Endometrial microvascular endothelial cells (primary cell): ENCODE data around the gene WWTR1. TPM values are rescaled to one million over a fixed set of nuclear protein-coding genes. Genes with fewer than 3 reads are reported as not detected.

Experiments used
- in situ Hi-C: cut with HindIII; loops from 2 replicates; pipeline ENCODE4 v1.10.0; 2017; ENCODE audit warnings: low sequenced_read_pairs, low pct_unique_long_range_greater_than_20kb; ENCODE audit errors: inconsistent ontology term
- total RNA-seq: library from RNA; depleted of rRNA; stranded (reverse); fragments of >200 nt; gene quantifications from one replicate; pipeline ENCODE4 v1.2.3, GENCODE V29; 2015; ENCODE audit errors: inconsistent ontology term

Gene WWTR1
- total RNA-seq, 1 donor from 2014 or later: 77.3 TPM

DNA sequence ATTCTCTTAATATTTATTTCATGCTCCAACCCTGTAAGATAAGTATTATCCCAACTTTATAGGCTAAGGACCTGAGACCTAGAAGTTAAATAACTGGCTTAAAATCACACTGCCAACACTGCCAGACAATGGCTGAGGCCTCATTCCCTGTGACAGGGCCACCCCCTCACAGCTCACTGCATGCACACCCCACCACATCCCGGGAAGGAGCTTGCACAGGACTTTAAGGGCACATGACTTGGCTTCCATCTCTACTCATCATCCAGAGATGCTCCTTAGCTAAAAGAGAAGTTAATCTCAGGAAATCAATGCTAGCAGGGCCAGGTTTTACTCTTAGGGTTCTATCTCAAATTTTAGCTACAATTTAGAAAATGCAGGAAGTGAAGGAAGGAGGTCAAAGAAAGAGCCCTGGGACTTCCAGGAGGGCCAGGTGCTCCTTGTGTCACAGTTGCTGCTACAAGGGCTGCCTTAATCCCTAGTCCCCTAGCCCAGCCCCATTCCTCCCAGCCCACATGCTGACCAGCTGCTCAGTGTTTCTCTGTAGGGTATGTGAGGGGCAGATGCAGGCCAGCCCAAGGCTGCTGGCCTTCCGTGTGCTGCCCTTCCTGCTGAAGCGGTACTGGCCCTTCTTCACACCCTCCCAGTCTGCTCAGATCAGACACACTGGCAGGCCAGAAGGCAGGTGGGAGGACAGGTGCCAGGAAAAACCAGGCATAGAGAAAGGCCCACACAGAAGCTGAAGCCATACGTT lies 53.5 kb downstream of the WWTR1 start:
- in situ Hi-C loops: no loop called here

DNA sequence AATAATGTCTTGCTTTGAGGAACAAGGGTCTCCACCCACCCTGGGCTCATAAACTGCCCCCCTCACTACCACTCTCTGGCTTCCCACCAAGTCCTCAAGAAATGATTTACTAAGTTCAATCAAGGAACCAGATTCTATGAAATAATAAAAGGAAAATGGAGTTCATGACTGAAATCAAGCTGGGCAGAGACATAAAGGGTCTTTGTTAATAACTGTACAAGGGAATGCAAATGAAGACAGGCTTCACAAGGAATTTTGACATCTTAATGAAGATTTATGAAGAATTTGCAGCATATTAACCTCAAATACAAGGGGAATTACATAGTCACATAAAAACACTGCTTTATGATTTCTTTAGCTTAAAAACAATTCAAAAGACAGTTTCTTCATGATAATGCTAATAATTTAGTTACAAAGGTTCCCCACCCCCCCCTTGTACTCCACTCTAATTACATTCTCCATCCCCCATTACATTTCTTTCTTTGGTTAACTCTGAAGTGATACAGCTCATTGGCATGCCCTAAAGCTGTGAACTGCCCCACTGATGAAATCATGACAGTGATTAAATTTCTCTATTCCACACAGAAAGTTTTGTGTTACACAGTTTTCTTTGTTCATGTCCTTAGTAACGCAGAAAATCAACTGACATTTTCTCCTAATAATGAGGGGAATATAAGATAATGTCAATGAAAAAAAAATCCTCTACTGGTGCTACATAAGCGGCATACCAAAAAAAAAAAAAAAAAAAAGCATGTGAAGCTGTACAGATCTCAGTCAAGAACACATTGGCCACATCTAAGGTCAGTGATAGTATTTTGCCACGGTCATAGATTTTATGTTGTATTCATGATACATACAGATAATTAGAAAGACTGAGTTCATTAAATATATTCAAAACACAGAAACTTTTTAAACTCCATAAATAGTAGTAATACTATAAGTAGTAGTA lies 54.4 kb downstream of the WWTR1 start:
- in situ Hi-C loops: no loop called here

DNA sequence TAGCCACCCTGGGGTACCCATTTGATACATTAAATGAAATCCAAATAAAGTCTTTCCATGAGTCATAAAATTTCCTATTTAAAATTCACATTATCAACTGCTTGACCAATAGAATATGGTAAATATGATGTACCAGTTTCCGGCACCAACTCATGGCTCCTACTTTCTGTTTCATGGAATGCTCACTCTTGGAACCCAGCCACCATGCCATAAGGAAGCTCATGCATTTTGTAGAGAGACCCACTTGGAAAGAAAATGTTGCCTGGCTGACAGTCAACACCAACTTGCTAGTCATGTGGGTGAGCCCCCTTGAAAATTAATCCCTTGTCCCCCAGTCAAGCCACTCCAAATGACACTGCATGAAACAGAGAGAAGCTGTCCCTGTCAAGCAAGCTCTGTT lies 57.2 kb downstream of the WWTR1 start:
- in situ Hi-C loops: no loop called here

DNA sequence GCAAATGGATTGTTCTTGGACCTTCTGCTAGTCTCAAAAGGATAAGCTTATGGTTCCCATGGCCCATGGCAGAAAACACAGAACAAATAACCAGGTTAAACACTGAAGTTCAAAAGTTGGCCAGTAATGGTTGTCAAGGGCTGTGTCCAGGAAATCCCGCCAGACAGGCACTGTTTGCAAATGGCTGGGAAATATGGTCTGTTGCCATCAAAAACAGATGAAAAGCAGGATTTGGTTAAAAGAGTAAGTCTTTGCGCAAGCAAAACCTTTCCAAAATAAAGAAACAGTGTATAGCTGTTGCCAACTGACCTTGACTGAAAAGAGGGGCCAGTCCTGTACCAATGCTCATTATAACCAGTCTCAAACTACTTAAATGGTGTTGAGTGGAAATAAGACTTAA lies 58.6 kb downstream of the WWTR1 start:
- in situ Hi-C loops: no loop called here

DNA sequence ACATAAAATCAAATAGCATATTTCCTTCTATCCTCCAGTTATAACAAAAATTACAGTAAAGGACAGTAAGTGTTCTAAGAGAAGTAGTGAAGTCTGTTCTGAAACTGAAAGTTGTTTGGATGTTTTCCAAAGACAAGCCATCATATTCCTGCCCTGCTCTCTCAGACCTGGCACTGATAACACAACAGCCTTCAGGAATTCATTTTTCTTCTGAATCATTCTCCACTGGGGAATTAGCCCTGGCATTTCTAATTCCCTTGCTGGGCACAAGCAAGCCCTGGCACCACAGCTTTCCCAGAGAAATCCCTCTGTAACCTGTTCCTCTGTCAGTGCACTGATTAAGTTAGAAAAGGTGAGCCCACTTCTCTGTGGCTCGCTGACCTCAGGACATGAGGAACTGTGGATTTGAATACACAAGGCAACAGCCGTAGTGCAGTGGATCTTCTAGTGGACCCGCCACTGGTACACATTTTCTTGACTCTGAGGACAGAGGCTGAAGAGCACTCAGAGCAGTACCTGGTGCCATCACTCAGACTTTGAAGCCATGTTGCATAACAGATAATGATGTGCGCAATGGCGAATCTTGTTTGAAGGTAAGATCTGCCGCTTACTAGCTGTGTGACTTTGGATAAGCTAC lies 61.6 kb downstream of the WWTR1 start:
- in situ Hi-C loops: no loop called here

DNA sequence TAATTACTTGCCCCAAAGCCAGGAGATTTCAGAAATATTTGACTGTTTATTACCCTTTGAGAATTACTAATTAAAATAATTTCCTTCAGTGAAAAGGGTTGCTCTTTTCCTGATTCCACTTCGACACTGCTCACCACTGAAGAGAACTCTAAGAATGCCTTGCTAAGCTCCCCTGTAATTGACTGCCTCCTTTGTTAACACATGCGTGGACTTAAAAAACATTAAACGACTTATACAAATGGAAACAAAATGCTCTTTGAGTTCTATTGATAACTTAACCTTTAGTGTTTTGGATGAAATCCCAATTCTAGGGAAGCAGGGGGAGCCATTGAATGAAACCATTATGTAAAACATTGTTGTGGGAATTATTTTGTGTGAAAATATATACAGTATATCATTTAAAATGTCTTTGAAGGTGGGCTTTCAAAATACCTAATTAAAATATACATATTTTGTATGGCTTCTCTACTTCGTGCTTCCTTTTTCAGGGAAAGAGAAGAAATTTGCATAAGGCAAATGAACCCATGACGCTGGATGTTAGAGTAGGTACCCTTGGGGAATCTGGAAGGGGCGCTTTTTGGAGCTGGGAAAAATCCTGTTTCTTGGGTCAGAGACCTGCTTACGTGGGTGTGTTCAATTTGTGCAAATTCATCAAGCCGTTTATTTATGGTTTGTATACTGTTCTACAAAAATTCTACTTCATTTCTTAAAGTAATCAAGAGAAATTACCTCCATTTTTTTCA lies 64.2 kb downstream of the WWTR1 start:
- in situ Hi-C loops: no loop called here

DNA sequence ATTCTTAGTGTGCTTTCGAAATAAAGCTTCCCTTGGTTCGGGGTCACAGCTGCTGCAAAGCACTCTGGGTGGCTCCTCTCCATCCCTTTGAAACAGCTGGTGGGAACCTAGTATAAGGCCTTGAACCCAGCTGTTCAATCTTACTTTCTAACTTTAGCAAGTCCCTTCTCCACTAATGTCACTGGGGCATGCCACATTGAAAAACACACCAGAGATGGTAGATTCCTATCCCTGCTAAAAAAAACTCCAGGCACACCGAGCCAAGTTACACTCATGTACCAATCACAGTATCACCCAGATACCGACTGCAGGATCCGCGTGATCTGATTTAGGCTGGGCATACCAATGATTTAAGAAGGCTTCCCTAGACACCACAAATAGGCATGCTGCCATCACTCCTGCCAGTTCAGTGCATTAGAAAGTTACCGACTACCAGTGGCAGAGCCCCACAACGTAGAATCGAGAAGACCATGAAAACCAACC lies 65.0 kb downstream of the WWTR1 start:
- in situ Hi-C loops: no loop called here

DNA sequence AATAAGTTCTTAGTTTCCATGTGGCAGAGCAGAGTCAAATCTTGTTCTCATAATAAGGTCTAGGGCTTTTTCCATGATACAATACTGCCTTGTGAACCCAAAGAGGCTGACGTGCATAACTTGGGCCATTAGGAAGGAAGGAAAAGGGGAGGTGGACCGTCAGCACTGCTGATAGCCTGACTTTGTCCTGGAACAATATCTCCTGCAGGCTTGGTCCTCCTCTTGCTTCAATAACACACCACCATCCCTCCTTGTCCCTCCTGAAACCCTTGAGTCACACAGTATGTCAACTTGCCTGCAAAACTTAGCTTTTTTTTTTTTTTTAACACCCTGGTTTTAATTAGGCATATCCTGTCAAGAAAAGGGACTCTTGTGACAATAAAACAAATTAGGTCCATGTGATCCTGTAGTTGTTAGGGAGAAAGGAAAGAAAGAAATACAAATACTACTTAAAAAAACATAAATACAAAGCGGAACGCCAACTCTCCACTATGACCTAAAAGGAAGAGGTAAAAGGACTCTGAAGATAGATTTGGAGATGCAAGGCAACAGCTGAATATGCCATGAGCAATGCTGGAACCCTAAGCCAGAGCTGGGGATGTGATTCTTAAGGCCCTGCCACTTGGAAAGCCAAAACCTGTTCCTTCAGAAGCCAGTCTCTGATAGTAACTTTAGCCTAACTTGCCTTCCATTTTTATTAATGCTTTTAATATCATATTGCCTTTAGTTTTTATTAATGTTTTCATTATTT lies 67.0 kb downstream of the WWTR1 start:
- in situ Hi-C loops: no loop called here

DNA sequence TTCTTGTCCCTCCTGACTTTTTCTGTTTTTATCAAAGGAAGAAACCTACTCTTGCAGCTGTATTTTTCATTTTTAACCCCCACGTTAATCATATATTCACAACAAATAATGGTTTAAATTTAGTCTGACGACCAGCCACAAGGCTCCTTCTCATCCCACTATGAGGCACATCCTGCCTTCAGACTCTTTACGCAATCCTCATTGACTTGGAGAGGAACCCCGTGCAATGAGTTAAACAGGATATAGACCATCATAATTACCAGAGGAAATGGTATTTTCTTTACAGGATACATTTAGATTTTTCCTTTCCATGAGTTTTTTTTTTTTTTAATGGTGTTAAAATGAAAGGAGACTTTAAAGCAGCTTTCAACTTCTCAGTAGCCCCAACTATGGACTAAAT lies 68.5 kb downstream of the WWTR1 start:
- in situ Hi-C loops: no loop called here

DNA sequence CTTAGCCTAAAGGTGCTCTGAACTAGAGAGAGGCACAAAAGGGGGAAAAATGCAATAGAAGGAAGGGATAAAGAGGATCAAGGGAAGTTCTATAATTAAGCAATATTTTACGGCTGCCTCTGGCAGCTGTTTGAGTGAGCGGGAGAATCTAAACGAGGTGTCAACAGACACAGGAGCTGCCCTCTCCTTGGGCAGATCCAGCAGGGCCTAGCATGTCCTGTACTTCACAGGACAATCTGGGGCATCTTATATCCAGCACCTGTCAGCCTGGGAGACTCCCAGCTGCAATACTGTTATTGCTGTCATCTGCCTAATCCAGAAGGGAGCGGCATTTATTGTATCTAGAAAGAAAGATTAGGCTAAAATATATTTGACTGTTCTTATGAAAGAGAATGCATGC lies 68.9 kb downstream of the WWTR1 start:
- in situ Hi-C loops: no loop called here

DNA sequence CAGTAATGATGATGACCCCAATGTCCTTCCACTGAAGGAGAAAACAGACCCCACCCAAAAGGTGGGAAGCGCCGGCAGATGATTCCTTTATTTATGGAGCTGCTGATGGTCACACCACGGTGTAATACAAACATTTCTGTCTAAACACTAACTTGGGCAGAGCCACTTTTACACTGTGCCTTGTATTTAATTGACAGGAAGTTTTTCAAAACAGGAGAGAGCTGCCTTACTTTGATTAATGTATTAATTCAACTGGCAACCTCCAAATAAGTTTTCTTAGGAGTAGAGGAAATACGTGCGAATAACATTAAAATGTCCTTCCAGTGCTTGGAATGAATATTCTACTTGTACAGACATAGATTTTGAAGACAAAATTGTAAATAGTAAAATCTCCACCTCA lies 70.4 kb downstream of the WWTR1 start:
- in situ Hi-C loops: no loop called here

DNA sequence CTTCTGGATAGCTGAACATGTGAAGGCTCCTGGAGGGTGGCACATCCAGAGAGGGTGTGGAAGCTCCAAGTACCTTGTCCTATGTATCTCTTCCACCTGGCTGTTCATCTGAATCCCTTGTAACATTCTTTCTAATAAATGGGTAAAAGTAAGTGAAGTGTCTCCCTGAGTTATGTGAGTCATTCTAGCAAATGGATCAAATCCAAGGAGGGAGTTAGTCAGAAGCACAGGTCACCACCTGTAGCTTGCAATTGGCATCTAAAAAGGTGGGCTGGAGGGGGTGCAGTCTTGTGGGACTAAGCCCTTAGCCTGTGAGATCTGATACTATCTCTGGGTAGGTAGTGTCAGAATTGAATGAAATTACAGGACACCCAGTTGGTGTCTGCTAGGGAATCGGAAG lies 71.0 kb downstream of the WWTR1 start:
- in situ Hi-C loops: no loop called here

DNA sequence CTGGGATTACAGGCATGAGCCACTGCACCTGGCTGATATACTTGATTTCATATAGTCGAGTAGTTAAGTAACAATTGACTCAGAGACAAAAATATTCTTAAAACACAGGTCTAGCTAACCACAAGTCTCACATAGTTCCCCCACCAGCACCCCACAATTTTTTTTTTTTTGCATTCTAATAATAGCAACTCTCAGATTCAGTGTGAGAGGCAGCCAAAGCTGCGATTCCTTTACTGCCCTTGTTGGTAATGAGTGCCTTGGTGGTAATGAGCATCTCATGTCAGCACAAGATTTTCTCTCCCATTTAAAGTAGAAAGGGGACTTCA lies 72.5 kb downstream of the WWTR1 start:
- in situ Hi-C loops: no loop called here

DNA sequence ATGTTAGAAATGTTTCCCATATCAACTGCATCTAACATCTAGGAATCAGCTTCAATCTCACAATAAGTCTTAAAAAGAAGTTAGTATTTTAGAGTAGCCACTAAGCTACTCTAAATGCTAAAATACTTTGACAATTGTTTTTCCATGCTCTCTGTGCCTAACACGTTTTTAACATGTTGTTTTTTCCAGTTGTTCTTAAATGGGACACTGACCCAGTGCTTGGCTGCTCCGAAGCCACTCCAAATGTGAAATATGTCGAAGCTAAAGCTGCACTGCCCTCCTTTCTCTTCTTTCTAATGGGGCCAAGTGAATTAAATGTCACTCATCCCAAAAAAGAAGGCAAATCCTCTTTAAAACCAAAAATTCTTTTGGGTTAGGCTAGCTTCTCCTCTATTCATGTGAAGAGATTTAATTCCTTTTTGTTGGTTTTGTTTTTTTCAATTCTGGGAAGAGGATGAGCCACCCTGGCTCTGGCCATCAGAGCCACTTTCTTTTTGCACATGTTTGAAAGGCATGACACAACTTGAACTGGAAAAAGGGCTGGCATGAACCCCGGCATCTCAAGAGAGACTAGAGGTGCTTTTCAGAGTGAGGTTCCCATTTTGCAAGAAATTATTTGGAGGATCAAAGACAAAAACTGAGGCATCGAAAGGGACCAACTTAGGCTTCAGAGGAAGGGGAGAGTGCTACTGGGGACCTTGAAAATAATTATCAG lies 73.7 kb downstream of the WWTR1 start:
- in situ Hi-C loops: no loop called here

DNA sequence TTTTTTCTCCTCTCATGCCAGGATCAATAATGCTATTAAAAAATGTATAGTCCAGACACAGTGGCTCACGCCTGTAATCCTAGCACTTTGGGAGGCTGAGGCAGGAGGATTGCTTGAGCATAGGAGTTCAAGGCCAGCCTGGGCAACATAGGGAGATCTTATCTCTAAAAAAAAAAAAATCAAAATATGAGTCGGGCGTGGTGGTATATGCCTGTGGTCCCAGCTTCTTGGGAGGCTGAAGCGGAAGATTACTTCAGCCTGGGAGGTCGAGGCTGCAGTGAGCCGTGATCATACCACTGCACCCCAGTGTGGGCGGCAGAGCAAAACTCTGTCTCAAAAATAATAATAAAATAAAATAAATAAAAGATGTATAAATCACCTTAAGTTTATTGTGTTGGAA lies 75.4 kb downstream of the WWTR1 start:
- in situ Hi-C loops: no loop called here

DNA sequence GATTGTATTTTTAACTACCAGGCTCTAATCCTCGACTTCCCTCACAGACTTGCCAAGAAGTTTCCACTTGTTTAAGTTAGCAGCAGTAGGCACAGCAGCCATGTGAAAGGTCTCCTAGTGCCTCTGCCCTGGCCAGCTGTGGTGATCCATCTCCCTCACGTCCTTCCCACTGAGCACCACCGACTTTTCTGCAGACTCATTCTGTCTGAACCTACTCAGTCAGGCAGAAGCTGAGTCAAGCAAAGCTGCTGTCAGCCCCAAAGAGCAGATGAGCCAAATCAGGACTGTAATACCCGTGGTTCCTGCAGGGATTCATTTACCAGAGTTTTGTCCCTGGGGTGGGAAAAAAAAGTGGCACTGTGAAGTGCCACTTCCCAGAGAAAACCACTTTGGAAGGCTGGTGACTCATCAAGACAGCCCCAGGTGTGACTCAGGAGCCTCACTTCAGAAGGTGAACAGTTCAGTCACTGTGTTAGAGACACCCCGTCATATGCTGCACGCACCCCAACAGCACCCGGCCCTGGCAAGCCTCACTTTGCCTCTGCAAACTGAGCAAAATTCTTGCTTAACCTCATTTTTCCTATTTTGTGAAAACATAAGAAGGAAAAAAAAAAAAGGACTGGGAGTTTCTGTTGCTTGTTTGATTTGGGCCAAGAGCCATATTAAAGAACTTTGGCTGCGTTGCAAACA lies 76.0 kb downstream of the WWTR1 start:
- in situ Hi-C loops: no loop called here

DNA sequence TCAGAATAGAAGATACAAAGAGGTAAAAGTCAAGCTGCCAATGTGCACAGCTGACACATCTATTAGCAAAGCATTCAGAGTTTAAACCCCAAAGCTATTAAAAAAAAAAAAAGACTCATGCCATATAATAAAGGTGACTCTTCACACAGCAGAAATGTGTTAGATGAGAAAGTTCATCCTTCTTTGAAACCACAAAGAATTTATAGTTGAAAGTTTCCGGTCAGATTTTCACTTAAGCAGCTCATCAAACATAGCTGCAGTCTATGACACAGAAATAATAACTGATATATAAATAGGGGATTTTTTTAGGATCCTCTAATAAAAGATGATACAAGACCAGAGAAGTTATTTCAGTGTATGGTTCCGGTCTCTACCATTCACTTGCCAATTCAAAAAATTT lies 76.6 kb downstream of the WWTR1 start:
- in situ Hi-C loops: no loop called here
